ENCODE measurements around the gene ADGRF4. TPM values are rescaled to one million over a fixed set of nuclear protein-coding genes. Genes with fewer than 3 reads are reported as not detected.

Gene ADGRF4
- polyA plus RNA-seq, 12 donors, result 0.04 to 3.0 (median 1.1) TPM; not detected in 8

GRCh38 chr6:47681201-47681990 is 17.0 kb upstream of the ADGRF4 start:
- DNase-seq, result no peak

- no peak for DNase-seq
Observed at GRCh38 chr6:47686411-47686810, 12.0 kb upstream of the ADGRF4 start.

GRCh38 chr6:47687432-47687831 is 10.9 kb upstream of the ADGRF4 start:
- DNase-seq, result no peak

GRCh38 chr6:47690214-47690613 is 8.2 kb upstream of the ADGRF4 start:
- no peak for DNase-seq

GRCh38 chr6:47690791-47691190 is 7.6 kb upstream of the ADGRF4 start:
- DNase-seq, result no peak

GRCh38 chr6:47697925-47698324 is 455 bp upstream of the ADGRF4 start:
- no peak for DNase-seq

- DNase-seq, result no peak
Observed at GRCh38 chr6:47700053-47700452, 1.7 kb downstream of the ADGRF4 start.

GRCh38 chr6:47700596-47700995 is 2.2 kb downstream of the ADGRF4 start:
- no peak for DNase-seq

GRCh38 chr6:47701363-47701762 is 3.0 kb downstream of the ADGRF4 start:
- DNase-seq, result no peak

GRCh38 chr6:47709160-47709559 is 10.8 kb downstream of the ADGRF4 start:
- DNase-seq, result no peak

GRCh38 chr6:47710295-47710694 is 11.9 kb downstream of the ADGRF4 start:
- DNase-seq, result no peak

GRCh38 chr6:47713200-47713599 is 14.8 kb downstream of the ADGRF4 start:
- DNase-seq, result no peak

GRCh38 chr6:47714802-47715201 is 16.4 kb downstream of the ADGRF4 start:
- no peak for DNase-seq

- no peak for DNase-seq
Observed at GRCh38 chr6:47715782-47716181, 17.4 kb downstream of the ADGRF4 start.

GRCh38 chr6:47716207-47716606 is 17.8 kb downstream of the ADGRF4 start:
- no peak for DNase-seq

GRCh38 chr6:47718571-47718970 is 20.2 kb downstream of the ADGRF4 start:
- DNase-seq, result no peak

- no peak for DNase-seq
Observed at GRCh38 chr6:47721189-47721588, 22.8 kb downstream of the ADGRF4 start.

- no peak for DNase-seq
Observed at GRCh38 chr6:47722194-47722593, 23.8 kb downstream of the ADGRF4 start.

GRCh38 chr6:47724300-47724699 is 25.9 kb downstream of the ADGRF4 start:
- no peak for DNase-seq

GRCh38 chr6:47727391-47727790 is 29.0 kb downstream of the ADGRF4 start:
- no peak for DNase-seq

- no peak for DNase-seq
Observed at GRCh38 chr6:47729019-47729418, 30.6 kb downstream of the ADGRF4 start.

GRCh38 chr6:47729457-47729856 is 31.1 kb downstream of the ADGRF4 start:
- DNase-seq, result no peak

- DNase-seq, result no peak
Observed at GRCh38 chr6:47733879-47734558, 35.6 kb downstream of the ADGRF4 start.
